GF-D8 (cell line): ENCODE results near the gene HIVEP2.
A peak's percentile ranks its signal among the peaks of the same experiment; 100 is the strongest.
"Not testable (repeated sequence)": the region's sequence is repeated elsewhere in the genome, so short reads cannot be mapped to it uniquely, and the experiment has no call there.

Source experiments
- DNase-seq: peaks from one replicate; lab custom pipeline; 2025; lab: John Stamatoyannopoulos, UW

HIVEP2 gene, protein sequence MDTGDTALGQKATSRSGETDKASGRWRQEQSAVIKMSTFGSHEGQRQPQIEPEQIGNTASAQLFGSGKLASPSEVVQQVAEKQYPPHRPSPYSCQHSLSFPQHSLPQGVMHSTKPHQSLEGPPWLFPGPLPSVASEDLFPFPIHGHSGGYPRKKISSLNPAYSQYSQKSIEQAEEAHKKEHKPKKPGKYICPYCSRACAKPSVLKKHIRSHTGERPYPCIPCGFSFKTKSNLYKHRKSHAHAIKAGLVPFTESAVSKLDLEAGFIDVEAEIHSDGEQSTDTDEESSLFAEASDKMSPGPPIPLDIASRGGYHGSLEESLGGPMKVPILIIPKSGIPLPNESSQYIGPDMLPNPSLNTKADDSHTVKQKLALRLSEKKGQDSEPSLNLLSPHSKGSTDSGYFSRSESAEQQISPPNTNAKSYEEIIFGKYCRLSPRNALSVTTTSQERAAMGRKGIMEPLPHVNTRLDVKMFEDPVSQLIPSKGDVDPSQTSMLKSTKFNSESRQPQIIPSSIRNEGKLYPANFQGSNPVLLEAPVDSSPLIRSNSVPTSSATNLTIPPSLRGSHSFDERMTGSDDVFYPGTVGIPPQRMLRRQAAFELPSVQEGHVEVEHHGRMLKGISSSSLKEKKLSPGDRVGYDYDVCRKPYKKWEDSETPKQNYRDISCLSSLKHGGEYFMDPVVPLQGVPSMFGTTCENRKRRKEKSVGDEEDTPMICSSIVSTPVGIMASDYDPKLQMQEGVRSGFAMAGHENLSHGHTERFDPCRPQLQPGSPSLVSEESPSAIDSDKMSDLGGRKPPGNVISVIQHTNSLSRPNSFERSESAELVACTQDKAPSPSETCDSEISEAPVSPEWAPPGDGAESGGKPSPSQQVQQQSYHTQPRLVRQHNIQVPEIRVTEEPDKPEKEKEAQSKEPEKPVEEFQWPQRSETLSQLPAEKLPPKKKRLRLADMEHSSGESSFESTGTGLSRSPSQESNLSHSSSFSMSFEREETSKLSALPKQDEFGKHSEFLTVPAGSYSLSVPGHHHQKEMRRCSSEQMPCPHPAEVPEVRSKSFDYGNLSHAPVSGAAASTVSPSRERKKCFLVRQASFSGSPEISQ (N-terminal part only)

DNA sequence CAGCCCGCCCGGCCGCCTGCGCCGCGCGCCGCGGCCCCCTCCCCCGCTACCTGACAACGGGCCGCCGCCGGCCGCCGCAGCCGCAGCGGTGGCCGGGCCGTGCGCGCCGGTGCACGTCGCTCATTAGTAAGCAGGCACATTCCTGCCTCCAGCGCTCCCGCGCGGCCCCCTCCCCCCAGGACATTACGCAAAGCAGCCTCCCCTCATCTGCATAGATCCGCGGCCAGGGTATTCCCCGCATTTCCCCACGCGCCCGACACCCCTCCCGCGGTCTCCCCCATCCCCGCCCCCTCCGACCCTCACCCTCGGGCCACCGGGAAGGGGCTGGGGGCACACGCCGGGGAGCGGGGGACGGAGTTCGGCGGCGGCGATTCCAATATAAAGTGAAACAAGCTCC is at the start of gene HIVEP2:
Gene HIVEP2, minus strand, starts transcription at position 128 of the 397 bp plus-strand sequence. CDS start 170,438 bp downstream, outside the sequence.
- peak; percentile 56 for DNase-seq

DNA sequence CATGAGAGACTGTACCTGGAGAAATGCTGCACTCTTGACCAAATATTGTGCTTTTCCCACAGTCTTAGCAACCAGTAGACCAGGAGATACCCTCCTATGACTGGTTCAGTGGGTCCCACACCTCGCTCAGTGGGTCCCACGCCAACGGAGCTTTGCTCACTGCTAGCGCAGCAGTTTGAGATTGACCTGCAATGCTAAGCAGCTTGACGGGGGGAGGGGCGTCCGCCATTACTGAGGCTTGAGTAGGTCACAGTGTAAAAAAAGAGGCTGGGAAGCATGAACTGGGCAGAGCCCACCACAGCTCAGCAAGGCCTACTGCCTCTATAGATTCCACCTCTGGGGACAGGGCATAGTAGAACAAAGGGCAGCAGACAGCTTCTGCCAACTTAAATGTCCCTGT is 49.0 kb upstream of the HIVEP2 start:
- DNase-seq: no peak

DNA sequence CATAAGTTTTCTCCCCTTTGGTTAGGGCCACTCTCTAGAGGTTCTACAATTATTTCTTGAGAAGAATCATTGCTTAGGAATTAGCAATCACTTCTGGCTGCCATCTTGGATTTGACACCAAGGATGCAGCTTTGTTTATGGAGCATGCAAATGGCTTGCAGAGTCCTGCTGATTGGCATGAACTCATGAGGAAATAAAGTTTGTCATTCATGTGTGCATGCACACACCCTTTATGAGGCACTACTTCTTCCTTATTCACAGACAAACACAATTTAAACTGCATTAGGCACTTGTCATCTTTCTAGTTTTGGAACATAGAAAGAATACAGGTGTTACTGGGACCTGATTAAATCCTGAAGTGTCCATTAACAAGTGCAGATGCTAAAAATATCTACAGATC is 42.5 kb upstream of the HIVEP2 start:
- no peak for DNase-seq

DNA sequence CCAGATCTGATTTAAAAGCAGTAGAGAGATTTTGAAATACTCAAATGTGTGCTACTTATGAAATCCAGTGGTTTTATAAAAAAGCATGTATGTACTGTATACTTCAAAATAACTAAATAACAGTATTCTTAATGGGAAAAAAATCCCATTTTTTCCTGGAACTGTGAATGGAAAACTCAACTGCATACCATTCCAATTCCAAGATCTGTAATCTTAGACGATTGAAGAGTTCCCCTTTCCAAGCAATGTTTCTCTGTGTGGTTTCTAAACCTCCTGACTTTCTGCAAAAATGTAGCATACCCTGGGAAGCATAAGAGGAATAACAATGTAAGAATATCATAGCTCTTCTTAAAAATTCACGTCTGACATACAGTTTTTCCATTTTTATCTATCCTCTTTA is 40.3 kb upstream of the HIVEP2 start:
- no peak for DNase-seq

DNA sequence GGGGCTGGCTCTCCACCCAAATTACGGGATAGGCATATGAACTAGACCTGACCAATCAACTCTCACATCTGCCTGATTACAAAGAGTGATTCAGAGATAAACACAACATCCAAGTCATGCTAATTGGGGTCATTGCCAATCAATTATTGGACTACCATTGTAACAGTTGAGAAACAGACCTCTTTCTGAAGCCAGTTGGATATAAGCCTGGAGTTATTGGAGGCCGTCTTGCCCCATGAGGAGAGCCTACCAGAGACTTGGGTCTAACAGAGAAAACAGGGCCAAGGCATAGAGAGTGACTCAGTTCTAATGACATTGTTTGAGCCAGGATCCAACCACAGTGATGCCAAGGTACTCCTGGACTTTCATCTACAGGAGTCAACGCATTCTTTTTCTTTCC is 39.4 kb upstream of the HIVEP2 start:
- no peak for DNase-seq

DNA sequence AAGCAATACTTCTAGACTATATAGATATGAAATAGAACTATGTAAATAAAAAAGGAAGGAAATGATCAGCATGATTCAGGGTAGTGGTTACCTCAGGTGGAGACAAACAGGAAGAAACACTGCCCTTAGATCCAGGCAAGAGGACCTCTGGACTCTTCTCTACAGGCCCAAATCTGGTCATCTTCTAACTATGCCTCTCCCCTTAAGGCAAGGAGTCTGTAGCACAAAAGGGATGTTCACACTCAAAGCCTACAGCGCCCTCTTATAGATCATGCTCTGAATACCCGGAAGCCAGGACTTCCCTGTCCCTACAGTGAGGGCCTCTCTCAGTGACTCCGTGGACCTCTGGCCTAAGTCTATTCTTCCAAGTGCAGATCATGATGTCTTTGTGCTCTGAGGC is 30.4 kb upstream of the HIVEP2 start:
- no peak for DNase-seq

DNA sequence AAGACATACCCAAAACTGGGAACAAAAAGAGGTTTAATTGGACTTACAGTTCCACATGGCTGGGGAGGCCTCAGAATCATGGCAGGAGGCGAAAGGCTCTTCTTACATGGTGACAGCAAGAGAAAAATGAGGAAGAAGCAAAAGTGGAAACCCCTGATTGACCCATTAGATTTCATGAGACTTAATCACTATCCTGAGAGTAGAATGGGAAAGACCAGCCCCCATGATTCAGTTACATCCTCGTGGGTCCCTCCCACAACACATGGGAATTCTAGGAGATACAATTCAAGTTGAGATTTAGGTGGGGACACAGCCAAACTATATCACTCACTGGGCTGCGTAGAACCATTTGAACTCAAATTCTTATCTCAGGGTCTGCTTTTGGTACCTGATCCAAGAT is 26.0 kb upstream of the HIVEP2 start:
- not testable (repeated sequence) for DNase-seq

DNA sequence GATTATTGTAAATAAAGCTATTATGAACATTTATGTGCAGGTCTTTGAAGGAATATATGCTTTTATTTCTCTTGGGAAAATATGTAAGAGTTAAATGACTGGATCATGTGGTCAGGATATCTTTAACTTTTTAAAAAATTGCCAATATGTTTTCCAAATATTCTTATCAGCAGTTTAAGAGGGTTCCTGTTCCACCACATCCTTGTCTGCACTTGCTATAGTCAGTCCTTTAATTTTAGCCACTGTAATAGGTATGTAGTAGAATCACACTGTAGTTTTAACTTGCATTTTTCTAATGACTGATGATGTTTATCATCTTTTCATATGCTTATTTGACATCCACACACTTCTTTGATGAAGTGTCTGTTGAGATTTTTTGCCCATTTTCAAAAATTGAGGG is 23.6 kb upstream of the HIVEP2 start:
- DNase-seq: no peak

DNA sequence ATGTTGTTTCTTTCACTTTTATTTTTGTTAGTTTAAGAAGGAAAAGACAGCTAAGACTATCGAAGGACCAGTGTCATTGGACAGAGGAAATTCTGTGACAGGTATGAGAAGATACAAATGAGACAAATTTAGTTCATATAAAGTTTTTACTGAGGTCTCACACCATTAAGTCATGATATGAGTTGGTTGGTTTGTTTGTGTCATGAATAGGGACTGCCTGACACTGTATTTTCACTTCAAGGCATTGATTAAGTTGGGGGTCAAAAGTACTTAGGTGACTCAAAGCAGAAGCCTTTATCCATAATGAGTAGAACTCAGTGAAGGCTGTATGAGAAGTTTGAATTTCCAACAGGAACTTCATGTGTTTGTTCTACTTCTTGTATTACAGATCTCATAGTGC is 21.3 kb upstream of the HIVEP2 start:
- no peak for DNase-seq

DNA sequence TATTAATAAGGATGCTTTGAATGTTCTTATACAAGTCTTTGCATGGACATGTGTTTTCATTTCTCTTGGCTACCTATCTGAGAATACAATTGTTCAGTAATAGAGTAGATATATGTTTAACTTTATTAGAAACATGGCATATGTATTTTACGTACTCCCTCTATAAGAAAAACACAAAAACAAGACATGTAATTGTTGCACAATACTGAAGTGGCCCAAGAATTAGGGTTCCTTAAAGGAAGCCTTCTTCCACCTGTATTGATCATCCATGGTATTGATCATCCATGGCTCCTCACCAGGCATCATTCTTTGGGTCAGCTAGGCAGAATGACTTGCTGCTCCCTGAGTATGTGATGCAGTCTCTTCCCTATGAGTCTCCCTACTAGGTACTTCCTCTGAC is 20.2 kb upstream of the HIVEP2 start:
- DNase-seq: no peak

DNA sequence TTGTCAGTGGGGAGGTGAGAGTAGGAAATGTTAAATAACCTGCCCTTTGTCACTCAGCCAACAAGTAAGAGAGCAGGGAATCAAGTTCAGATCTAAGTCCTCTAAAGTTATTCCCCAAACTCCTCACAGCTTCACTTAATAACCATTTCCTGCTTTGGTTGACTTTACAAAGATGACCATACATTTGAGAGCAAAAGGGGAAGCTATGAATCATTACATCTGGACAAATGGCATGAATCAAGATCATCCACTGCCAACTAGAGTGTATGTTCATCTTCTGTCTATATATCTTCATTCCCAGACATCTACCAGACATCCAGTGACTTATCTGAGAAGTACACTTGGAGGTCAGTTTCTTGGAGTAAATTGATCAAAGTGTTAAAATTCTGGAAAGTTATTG is 15.1 kb upstream of the HIVEP2 start:
- no peak for DNase-seq

DNA sequence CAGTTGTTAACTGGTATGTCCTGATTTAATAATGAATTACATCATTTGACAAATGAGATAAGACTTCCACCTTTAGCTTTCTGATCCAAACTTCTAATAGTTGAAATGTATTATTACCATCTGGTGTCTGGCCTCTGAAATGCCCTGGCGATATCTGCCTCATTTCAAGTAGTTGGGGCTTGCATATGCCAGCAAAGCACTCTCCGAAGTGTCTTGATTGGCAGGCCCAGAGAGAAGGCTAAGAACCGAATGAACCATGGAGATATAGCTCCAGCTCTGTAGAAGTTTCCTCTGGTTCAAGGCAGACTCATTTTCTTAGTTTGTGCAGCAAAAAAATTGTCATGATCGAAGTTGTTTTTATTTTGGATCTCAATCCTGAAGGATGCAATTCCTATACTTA is 13.4 kb upstream of the HIVEP2 start:
- no peak for DNase-seq

DNA sequence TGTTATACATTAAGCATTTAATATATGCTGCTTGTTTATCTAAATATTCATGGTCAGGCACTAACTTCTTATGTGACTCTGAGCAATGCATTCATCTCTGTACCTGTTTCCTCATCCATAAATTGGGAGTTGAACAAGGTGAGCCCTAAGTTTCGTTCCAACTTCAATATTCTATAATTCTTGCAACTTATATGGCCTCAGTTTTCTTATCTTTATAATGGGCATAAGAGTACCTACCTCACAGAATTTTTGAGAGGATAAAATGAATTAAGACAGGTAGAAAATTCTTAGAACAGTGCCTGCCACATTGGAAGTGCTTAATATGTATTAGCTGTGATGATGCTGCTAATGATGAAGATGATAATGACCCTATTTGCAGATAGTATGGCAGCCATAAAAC is 11.8 kb upstream of the HIVEP2 start:
- no peak for DNase-seq

DNA sequence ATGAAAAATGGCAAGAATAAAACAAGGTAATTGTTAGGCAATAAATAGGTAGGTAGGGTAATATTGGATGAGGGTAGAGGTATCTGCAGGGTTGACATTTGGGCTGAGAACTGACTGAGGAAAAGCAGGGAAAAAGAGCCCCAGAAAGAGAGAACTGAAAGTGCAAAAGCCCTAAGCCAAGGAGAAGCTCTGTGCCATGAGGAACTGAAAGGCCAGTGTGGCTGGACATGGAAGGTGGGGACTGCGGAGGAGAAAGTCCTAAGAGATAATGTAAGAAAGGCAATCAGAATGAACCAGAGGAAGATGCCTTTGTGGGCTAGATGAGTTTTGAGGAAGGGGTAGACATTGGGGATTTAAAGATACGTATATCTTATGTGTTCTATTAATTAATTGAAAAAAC is 9.9 kb upstream of the HIVEP2 start:
- DNase-seq: no peak

DNA sequence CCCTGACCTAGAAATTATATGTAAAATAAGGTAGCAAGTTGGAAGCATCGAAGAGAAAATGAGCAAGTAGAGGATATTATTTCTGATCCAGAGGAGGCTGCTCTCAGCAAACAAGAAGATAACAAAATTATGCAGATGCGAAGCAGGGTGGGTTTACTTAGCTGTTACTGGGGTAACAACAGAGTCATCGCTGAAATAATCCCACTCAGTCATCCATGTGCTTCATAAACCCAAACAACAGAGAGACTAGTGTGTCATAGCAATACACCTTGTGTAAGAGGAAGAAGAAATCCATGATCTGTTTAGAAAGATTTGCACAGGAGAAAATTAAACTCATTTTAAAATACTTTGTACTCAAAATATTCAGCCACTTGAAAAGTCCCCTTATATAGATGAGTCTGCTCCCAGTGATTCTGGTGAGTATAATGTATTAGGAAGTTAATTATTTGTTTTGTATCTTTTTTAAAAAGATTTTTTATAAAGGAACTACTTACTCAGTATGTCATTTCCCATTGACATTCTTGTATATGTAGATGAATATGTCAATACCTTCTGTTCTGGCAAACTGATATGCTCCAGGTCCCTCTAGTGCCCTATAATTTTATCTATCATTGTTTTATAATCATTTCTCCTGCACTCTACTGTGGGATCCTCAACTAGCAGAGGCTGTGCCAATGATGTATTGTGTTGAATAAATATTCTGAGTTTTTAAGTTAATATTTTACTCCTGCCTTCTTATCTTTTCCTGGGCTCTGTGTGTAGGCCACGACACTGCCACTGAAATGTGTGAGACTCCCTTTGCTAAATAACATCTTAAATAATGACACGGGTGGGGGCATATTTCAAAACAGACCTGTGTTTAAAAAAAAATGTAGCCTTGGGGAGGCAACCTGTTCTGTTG is 8.6 kb upstream of the HIVEP2 start:
- no peak for DNase-seq

DNA sequence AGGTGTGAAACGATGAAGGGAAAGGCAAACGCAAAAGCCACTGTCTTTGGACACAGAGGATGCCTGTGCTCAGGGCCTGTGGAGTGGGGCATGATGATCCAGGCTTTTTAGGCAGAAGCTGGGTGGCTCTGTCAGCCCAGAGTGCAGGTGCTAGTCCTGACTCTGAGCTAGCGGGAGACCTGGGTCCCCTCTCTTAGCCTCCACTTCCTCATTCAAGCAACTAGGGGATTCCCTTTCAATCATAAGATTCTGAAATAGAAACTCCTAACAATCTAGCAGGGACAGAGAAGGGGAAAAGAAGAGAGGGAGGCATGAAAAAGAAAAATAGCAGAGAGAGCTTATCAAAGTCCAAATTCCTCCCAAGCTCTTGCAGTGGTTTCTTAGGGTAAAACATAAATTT is 7.6 kb upstream of the HIVEP2 start:
- DNase-seq: no peak

DNA sequence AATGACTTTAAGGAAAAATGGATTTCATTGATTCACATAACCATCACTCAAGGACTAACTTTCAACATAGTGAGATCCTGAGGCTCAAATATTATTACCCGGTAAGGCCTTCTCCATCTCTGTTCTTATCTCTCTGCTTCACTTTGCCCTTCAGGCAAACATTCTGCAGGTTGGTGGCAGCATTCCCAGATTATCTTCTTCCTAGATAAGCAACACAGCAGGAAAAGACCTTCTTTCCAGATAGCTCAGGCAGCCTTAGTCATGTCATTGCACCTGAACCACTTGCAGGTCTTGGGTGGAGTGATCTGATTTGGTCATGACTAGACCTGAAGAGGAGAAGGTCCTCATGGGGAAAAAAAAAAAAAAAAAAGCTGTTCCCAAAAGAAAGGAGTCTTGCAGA is 5.3 kb upstream of the HIVEP2 start:
- DNase-seq: no peak

DNA sequence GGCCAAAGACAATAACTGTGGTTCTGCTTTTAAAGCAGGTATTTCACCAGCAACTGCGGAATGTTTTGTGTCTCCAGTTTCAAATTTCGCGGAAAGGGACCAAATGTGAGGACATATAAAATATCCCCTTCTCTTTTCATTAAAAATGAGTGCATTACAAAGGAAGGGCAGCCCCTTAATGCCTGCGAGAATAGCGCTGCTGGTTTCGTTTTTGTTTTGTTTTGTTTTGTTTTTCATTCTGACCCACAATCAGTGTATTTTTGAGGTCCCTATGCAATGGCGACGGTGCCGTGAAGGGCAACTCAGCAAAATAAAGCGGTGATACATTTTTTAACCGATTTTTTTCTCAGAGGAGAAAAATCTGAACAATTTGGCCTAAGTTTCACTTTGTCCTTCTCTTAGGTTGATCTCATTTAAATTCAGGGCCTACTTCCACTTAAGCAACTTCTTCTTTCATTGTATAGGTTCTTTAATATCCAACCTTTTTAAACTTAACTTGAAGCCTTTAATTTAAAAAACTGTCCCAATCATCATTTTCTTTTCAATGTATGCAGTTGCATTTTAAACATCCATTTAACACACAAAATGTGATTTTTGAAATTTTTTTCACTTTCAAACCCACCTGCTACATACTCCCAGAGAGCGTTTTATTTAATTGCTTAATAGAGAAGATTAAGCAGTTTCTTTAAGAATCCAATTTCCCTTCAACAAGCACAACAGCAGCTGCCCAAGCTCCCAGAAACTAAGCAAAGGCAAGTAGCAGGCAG is 2.9 kb upstream of the HIVEP2 start:
- no peak for DNase-seq

DNA sequence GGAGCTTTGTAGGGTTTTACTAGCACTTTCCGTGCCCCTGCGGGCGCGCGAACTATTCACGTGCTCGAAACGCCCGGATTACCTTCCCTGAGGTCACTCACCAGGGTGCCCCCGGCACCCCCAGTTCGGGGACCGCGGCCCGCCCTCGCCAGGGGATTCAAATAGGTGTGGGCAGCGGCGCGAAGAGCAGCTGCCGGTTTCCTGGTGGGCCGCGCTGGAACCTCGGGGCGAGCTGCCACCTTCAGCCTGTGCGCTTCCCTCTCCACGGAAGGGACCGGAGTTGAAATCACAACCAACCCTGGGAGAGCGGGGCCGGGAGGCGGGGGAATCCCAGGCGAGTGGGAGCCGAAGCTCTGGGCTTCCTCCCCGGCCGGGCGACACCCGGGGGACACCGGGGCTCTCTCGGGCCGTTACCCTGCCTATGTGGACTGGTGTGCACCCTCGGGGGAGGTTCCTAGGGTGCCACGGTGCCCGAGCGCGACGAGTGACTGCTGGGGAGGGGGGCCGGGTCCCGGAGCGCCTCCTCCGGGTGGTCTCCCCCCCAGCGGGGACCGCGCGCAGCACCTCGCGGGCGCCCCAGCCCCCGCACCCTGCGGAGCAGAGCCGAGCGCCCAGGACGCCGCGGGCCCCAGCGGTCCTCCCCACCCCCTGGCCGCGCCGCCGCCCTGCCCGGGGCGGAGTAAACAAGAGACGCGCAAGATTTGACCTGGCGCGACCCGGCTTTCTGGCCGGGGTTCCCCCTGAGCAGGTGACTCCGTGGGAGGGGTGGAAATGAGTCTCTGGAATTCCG is 2.1 kb upstream of the HIVEP2 start:
- DNase-seq: no peak
